ENCODE results near the gene HYLS1. TPM values are rescaled to one million over a fixed set of nuclear protein-coding genes. Genes with fewer than 3 reads are reported as not detected.

The HYLS1 gene
- total RNA-seq, 4 donors from 2014 or later = 0.80 to 6.4 (median 3.4) TPM; not detected in 1

- H3K27ac ChIP-seq = no peak overlapping the region
- H3K9me3 ChIP-seq = no peaks in the 10 kb centered on the region
- no peaks in the 10 kb centered on the region for H3K36me3 ChIP-seq
- no peak for TF ChIP-seq POLR2A (IDR thresholded peaks at IDR 0.05)
- WGBS, 2 donors (ENCODE audit: low coverage in 1 of 2) = 67 to 72% methylated on average over 2 to 12 of the region's 12 CpGs
- intact Hi-C loops (cut with DNase I; ENCODE audit: low total_unique reads) = no loop called here
- H3K27me3 ChIP-seq = no peaks in the 10 kb centered on the region
- no peaks in the 10 kb centered on the region for H3K4me1 ChIP-seq
- no peak overlapping the region for H3K4me3 ChIP-seq
- in situ Hi-C loops (cut with MboI; ENCODE audit: low pct_ligation_motif_present in 1 of 4, low pct_unique_long_range_greater_than_20kb in 1 of 4, low sequenced_read_pairs in 3 of 4) = no loop called here
- no peak for DNase-seq
These were observed 48.2 kb downstream of the HYLS1 start for GRCh38 chr11:125935618-125936199.

- H3K4me3 ChIP-seq = no peak overlapping the region
- WGBS, 2 donors (ENCODE audit: low coverage in 1 of 2) = 88% methylated on average over 5 of the region's 5 CpGs; no CpG with 5 or more reads in 1 of the 2 donors
- H3K36me3 ChIP-seq = no peaks in the 10 kb centered on the region
- no peaks in the 10 kb centered on the region for H3K4me1 ChIP-seq
- H3K27ac ChIP-seq = no peak overlapping the region
- H3K27me3 ChIP-seq = no peaks in the 10 kb centered on the region
- TF ChIP-seq CTCF (IDR thresholded peaks at IDR 0.05) (no peak), POLR2AphosphoS5 (IDR thresholded peaks at IDR 0.05) (no peak), EP300 (IDR thresholded peaks at IDR 0.05; ENCODE audit: low read depth) (no peak), POLR2A (IDR thresholded peaks at IDR 0.05) (no peak)
- intact Hi-C loops (cut with DNase I; ENCODE audit: low total_unique reads) (no loop called here), in situ Hi-C loops (cut with MboI; ENCODE audit: low pct_ligation_motif_present in 1 of 4, low pct_unique_long_range_greater_than_20kb in 1 of 4, low sequenced_read_pairs in 3 of 4) (no loop called here)
- DNase-seq = no peak
- H3K9me3 ChIP-seq = no peaks in the 10 kb centered on the region
These were observed 51.0 kb downstream of the HYLS1 start for GRCh38 chr11:125938418-125938817.

- TF ChIP-seq POLR2AphosphoS5 (IDR thresholded peaks at IDR 0.05) (no peak), EP300 (IDR thresholded peaks at IDR 0.05; ENCODE audit: low read depth) (no peak), POLR2A (IDR thresholded peaks at IDR 0.05) (no peak), CTCF (IDR thresholded peaks at IDR 0.05) (no peak)
- WGBS, 2 donors (ENCODE audit: low coverage in 1 of 2) = 62 to 80% methylated on average over 1 to 4 of the region's 4 CpGs
- Histone ChIP-seq H3K9me3 (no peaks in the 10 kb centered on the region), H3K36me3 (no peaks in the 10 kb centered on the region), H3K27ac (no peak overlapping the region), H3K4me3 (no peak overlapping the region), H3K27me3 (no peaks in the 10 kb centered on the region), H3K4me1 (no peaks in the 10 kb centered on the region)
- in situ Hi-C loops (cut with MboI; ENCODE audit: low pct_ligation_motif_present in 1 of 4, low pct_unique_long_range_greater_than_20kb in 1 of 4, low sequenced_read_pairs in 3 of 4) = no loop called here
- intact Hi-C loops (cut with DNase I; ENCODE audit: low total_unique reads) = no loop called here
- no peak for DNase-seq
These were observed 51.6 kb downstream of the HYLS1 start for GRCh38 chr11:125939081-125939521.

GRCh38 chr11:125940145-125940544, 52.7 kb downstream of the HYLS1 start:
- H3K36me3 ChIP-seq = no peaks in the 10 kb centered on the region
- DNase-seq = no peak
- H3K9me3 ChIP-seq = no peaks in the 10 kb centered on the region
- H3K4me3 ChIP-seq = no peak overlapping the region
- WGBS, 2 donors (ENCODE audit: low coverage in 1 of 2) = 84 to 95% methylated on average over 4 of the region's 4 CpGs
- in situ Hi-C loops (cut with MboI; ENCODE audit: low pct_ligation_motif_present in 1 of 4, low pct_unique_long_range_greater_than_20kb in 1 of 4, low sequenced_read_pairs in 3 of 4) (no loop called here), intact Hi-C loops (cut with DNase I; ENCODE audit: low total_unique reads) (no loop called here)
- H3K4me1 ChIP-seq = no peaks in the 10 kb centered on the region
- no peaks in the 10 kb centered on the region for H3K27me3 ChIP-seq
- H3K27ac ChIP-seq = no peak overlapping the region
- TF ChIP-seq POLR2AphosphoS5 (IDR thresholded peaks at IDR 0.05) (no peak), EP300 (IDR thresholded peaks at IDR 0.05; ENCODE audit: low read depth) (no peak), CTCF (IDR thresholded peaks at IDR 0.05) (no peak)

- Histone ChIP-seq H3K27me3 (no peaks in the 10 kb centered on the region), H3K9me3 (no peaks in the 10 kb centered on the region), H3K4me1 (no peaks in the 10 kb centered on the region), H3K4me3 (no peak overlapping the region), H3K27ac (no peak overlapping the region), H3K36me3 (no peaks in the 10 kb centered on the region)
- DNase-seq = no peak
- TF ChIP-seq CTCF (IDR thresholded peaks at IDR 0.05) = no peak
- TF ChIP-seq POLR2AphosphoS5 (IDR thresholded peaks at IDR 0.05) = no peak
- TF ChIP-seq POLR2A (IDR thresholded peaks at IDR 0.05) = no peak
- TF ChIP-seq EP300 (IDR thresholded peaks at IDR 0.05; ENCODE audit: low read depth) = no peak
- 72 to 80% methylated on average over 1 to 4 of the region's 4 CpGs for WGBS, 2 donors (ENCODE audit: low coverage in 1 of 2)
- in situ Hi-C loops (cut with MboI; ENCODE audit: low pct_ligation_motif_present in 1 of 4, low pct_unique_long_range_greater_than_20kb in 1 of 4, low sequenced_read_pairs in 3 of 4) = no loop called here
- intact Hi-C loops (cut with DNase I; ENCODE audit: low total_unique reads) = no loop called here
These were observed 53.8 kb downstream of the HYLS1 start for GRCh38 chr11:125941267-125941618.
